Stimulated activated naive CD8-positive, alpha-beta T cell treated with anti-CD3 and anti-CD28 coated beads, Interleukin-15, Interleukin-2, amounts not matched to agents 100 ng/mL and 50 ng/mL, for 24 hours (primary cell): ENCODE results near the gene BAZ2A.

Experiments
- H3K27ac Mint-ChIP-seq: one replicate; pipeline ENCODE4 v1.8.0; 2021; ENCODE audit warnings: mild to moderate bottlenecking, mixed read lengths
- H3K27me3 Mint-ChIP-seq: one replicate; pipeline ENCODE4 v1.8.0; 2021; ENCODE audit warnings: mixed read lengths
- H3K36me3 Mint-ChIP-seq: one replicate; pipeline ENCODE4 v1.8.0; 2021; ENCODE audit warnings: low read depth, mixed read lengths
- H3K4me1 Mint-ChIP-seq: one replicate; pipeline ENCODE4 v1.8.0; 2021; ENCODE audit warnings: low read depth, mixed read lengths
- H3K4me3 Mint-ChIP-seq: one replicate; pipeline ENCODE4 v1.8.0; 2021; ENCODE audit warnings: mild to moderate bottlenecking, mixed read lengths
- H3K9me3 Mint-ChIP-seq: one replicate; pipeline ENCODE4 v1.8.0; 2021; ENCODE audit warnings: mixed read lengths

The BAZ2A gene

GRCh38 chr12:56629459-56630179 is 507 bp downstream of the BAZ2A start:
- Mint-ChIP-seq H3K4me1 (peaks cover 79% of the 10 kb centered on the region), H3K27me3 (no peaks in the 10 kb centered on the region), H3K27ac (peak overlapping the region; percentile 94), H3K36me3 (peaks cover 31% of the 10 kb centered on the region), H3K4me3 (peak overlapping the region; percentile 98), H3K9me3 (no peaks in the 10 kb centered on the region)

GRCh38 chr12:56628671-56629458 is 1.3 kb downstream of the BAZ2A start:
- no peaks in the 10 kb centered on the region for H3K27me3 Mint-ChIP-seq
- peaks cover 35% of the 10 kb centered on the region for H3K36me3 Mint-ChIP-seq
- peak overlapping the region; percentile 98 for H3K4me3 Mint-ChIP-seq
- peak overlapping the region; percentile 94 for H3K27ac Mint-ChIP-seq
- H3K4me1 Mint-ChIP-seq, result peaks cover 79% of the 10 kb centered on the region
- H3K9me3 Mint-ChIP-seq, result no peaks in the 10 kb centered on the region

GRCh38 chr12:56626701-56627100 is 3.4 kb downstream of the BAZ2A start:
- Mint-ChIP-seq H3K9me3 (no peaks in the 10 kb centered on the region), H3K4me3 (no peak overlapping the region), H3K27ac (peak overlapping the region; percentile 51), H3K36me3 (peaks cover 40% of the 10 kb centered on the region), H3K27me3 (no peaks in the 10 kb centered on the region), H3K4me1 (peaks cover 72% of the 10 kb centered on the region)

- Mint-ChIP-seq H3K9me3 (no peaks in the 10 kb centered on the region), H3K4me1 (peaks cover 62% of the 10 kb centered on the region), H3K27me3 (no peaks in the 10 kb centered on the region), H3K4me3 (no peak overlapping the region), H3K27ac (no peak overlapping the region), H3K36me3 (peaks cover 53% of the 10 kb centered on the region)
Observed at GRCh38 chr12:56622535-56622934, 7.6 kb downstream of the BAZ2A start.

- Mint-ChIP-seq H3K27me3 (no peaks in the 10 kb centered on the region), H3K4me3 (no peak overlapping the region), H3K27ac (no peak overlapping the region), H3K9me3 (no peaks in the 10 kb centered on the region), H3K36me3 (peaks cover 77% of the 10 kb centered on the region), H3K4me1 (peaks cover 22% of the 10 kb centered on the region)
Observed at GRCh38 chr12:56616925-56617324, 13.2 kb downstream of the BAZ2A start.

GRCh38 chr12:56616244-56616643 is 13.9 kb downstream of the BAZ2A start:
- Mint-ChIP-seq H3K27ac (peak overlapping the region; percentile 61), H3K27me3 (no peaks in the 10 kb centered on the region), H3K4me1 (peaks cover 21% of the 10 kb centered on the region), H3K36me3 (peaks cover 83% of the 10 kb centered on the region), H3K9me3 (no peaks in the 10 kb centered on the region), H3K4me3 (no peak overlapping the region)

GRCh38 chr12:56614627-56615026 is 15.5 kb downstream of the BAZ2A start:
- peaks cover 14% of the 10 kb centered on the region for H3K4me1 Mint-ChIP-seq
- H3K27me3 Mint-ChIP-seq, result no peaks in the 10 kb centered on the region
- H3K9me3 Mint-ChIP-seq, result no peaks in the 10 kb centered on the region
- no peak overlapping the region for H3K4me3 Mint-ChIP-seq
- H3K36me3 Mint-ChIP-seq, result peaks cover 86% of the 10 kb centered on the region
- H3K27ac Mint-ChIP-seq, result peak overlapping the region; percentile 56

- H3K4me3 Mint-ChIP-seq, result no peak overlapping the region
- H3K9me3 Mint-ChIP-seq, result no peaks in the 10 kb centered on the region
- peaks cover 65% of the 10 kb centered on the region for H3K36me3 Mint-ChIP-seq
- no peaks in the 10 kb centered on the region for H3K4me1 Mint-ChIP-seq
- H3K27me3 Mint-ChIP-seq, result no peaks in the 10 kb centered on the region
- H3K27ac Mint-ChIP-seq, result no peak overlapping the region
Observed at GRCh38 chr12:56604355-56604754, 25.8 kb downstream of the BAZ2A start.

GRCh38 chr12:56602239-56602638 is 27.9 kb downstream of the BAZ2A start:
- peaks cover 68% of the 10 kb centered on the region for H3K36me3 Mint-ChIP-seq
- H3K9me3 Mint-ChIP-seq, result no peaks in the 10 kb centered on the region

GRCh38 chr12:56601503-56601902 is 28.6 kb downstream of the BAZ2A start:
- no peaks in the 10 kb centered on the region for H3K4me1 Mint-ChIP-seq
- no peaks in the 10 kb centered on the region for H3K27me3 Mint-ChIP-seq
- H3K36me3 Mint-ChIP-seq, result peaks cover 67% of the 10 kb centered on the region
- H3K4me3 Mint-ChIP-seq, result no peak overlapping the region
- H3K27ac Mint-ChIP-seq, result no peak overlapping the region
- no peaks in the 10 kb centered on the region for H3K9me3 Mint-ChIP-seq

More at GRCh38 chr12:56602239-56602638, 27.9 kb downstream of the BAZ2A start:
- Mint-ChIP-seq H3K27ac (no peak overlapping the region), H3K27me3 (no peaks in the 10 kb centered on the region), H3K4me3 (no peak overlapping the region), H3K4me1 (no peaks in the 10 kb centered on the region)

GRCh38 chr12:56600753-56601152 is 29.4 kb downstream of the BAZ2A start:
- Mint-ChIP-seq H3K27me3 (no peaks in the 10 kb centered on the region), H3K4me3 (no peak overlapping the region), H3K36me3 (peaks cover 59% of the 10 kb centered on the region), H3K27ac (no peak overlapping the region), H3K4me1 (no peaks in the 10 kb centered on the region), H3K9me3 (no peaks in the 10 kb centered on the region)

GRCh38 chr12:56599797-56600196 is 30.3 kb downstream of the BAZ2A start:
- Mint-ChIP-seq H3K27ac (no peak overlapping the region), H3K4me3 (no peak overlapping the region)

GRCh38 chr12:56599041-56599440 is 31.1 kb downstream of the BAZ2A start:
- Mint-ChIP-seq H3K4me1 (no peaks in the 10 kb centered on the region), H3K27ac (no peak overlapping the region), H3K27me3 (no peaks in the 10 kb centered on the region), H3K9me3 (no peaks in the 10 kb centered on the region), H3K4me3 (no peak overlapping the region), H3K36me3 (peaks cover 47% of the 10 kb centered on the region)

More at GRCh38 chr12:56599797-56600196, 30.3 kb downstream of the BAZ2A start:
- Mint-ChIP-seq H3K9me3 (no peaks in the 10 kb centered on the region), H3K36me3 (peaks cover 52% of the 10 kb centered on the region), H3K27me3 (no peaks in the 10 kb centered on the region), H3K4me1 (no peaks in the 10 kb centered on the region)

- no peaks in the 10 kb centered on the region for H3K9me3 Mint-ChIP-seq
- H3K27me3 Mint-ChIP-seq, result no peaks in the 10 kb centered on the region
- H3K4me3 Mint-ChIP-seq, result no peak overlapping the region
- H3K36me3 Mint-ChIP-seq, result peaks cover 32% of the 10 kb centered on the region
- no peak overlapping the region for H3K27ac Mint-ChIP-seq
- H3K4me1 Mint-ChIP-seq, result no peaks in the 10 kb centered on the region
Observed at GRCh38 chr12:56596815-56597214, 33.3 kb downstream of the BAZ2A start.

GRCh38 chr12:56593909-56594621 is 36.1 kb downstream of the BAZ2A start:
- H3K27ac Mint-ChIP-seq, result peak overlapping the region; percentile 68
- no peak overlapping the region for H3K4me3 Mint-ChIP-seq
- no peaks in the 10 kb centered on the region for H3K4me1 Mint-ChIP-seq
- H3K36me3 Mint-ChIP-seq, result peaks cover 15% of the 10 kb centered on the region
- no peaks in the 10 kb centered on the region for H3K9me3 Mint-ChIP-seq
- H3K27me3 Mint-ChIP-seq, result no peaks in the 10 kb centered on the region
